Body of pancreas (tissue), 4 donors: ENCODE measurements around the gene THSD4. TPM values are rescaled to one million over a fixed set of nuclear protein-coding genes. Genes with fewer than 3 reads are reported as not detected.
"Not testable (repeated sequence)": the region's sequence is repeated elsewhere in the genome, so short reads cannot be mapped to it uniquely, and the experiment has no call there.

Source experiments
- ATAC-seq: fragments of 150-250 bp; one replicate; pipeline ENCODE4 v1.9.1; 2016
- DNase-seq, 4 donors: peaks; one replicate each; pipeline ENCODE4 v3.0.0-alpha.2; 2019
- H3K27ac ChIP-seq, 4 donors: fragments of 200-600 bp; sonication (generic); 1 replicate in 3 of 4; 2 replicates in 1 of 4; pipeline versions ENCODE4 v1.5.1 to v1.6.1; 2016 to 2019; ENCODE audit warnings: mild to moderate bottlenecking in 1 of 4, mixed read lengths in 1 of 4, moderate library complexity in 1 of 4
- H3K27me3 ChIP-seq, 2 donors: fragments of 200-600 bp; sonication (generic); one replicate each; pipeline ENCODE4 v1.6.0; 2016; ENCODE audit warnings: mild to moderate bottlenecking in 1 of 2
- H3K36me3 ChIP-seq, 2 donors: fragments of 200-600 bp; sonication (generic); replicated peaks in 1 of 2; 2 replicates each; pipeline ENCODE4 v1.5.1; 2016; ENCODE audit warnings: low read depth in 2 of 2; ENCODE audit not compliant: insufficient read depth in 1 of 2
- H3K4me1 ChIP-seq: fragments of 200-600 bp; sonication (generic); one replicate; pipeline ENCODE4 v1.6.0; 2016
- H3K4me3 ChIP-seq, 2 donors: fragments of 200-600 bp; sonication (generic); 1 replicate in 1 of 2; 2 replicates in 1 of 2; pipeline ENCODE4 v1.5.1; 2016 to 2019
- H3K9me3 ChIP-seq, 3 donors: fragments of 200-600 bp; sonication (generic); 1 replicate in 2 of 3; 2 replicates in 1 of 3; pipeline ENCODE4 v1.5.1; 2016
- CTCF ChIP-seq, 7 experiments: fragments of 450-650 bp in 4 of 7; fragments of 200-600 bp in 3 of 7; sonication (generic) in 3 of 7; IDR thresholded peaks; one replicate each; pipeline ENCODE4 v1.5.1; 2016 to 2019; ENCODE audit warnings: antibody characterized with exemption in 7 of 7
- POLR2A ChIP-seq, 3 donors: fragments of 450-650 bp; IDR thresholded peaks; one replicate each; pipeline ENCODE4 v1.6.1; 2016; ENCODE audit warnings: antibody characterized with exemption in 3 of 3, mild to moderate bottlenecking in 2 of 3
- WGBS, 2 donors: methylation state at CpG; one replicate each; pipeline ENCODE4 v1.1.5; 2017; 5-methylcytosine and 5-hydroxymethylcytosine counted together
- intact Hi-C: fragments of 100-400 bp; cut with DNase I; formaldehyde crosslinking; loops from one replicate; pipeline ENCODE4 v1.15.1; 2023
- total RNA-seq, 2 donors: library from RNA; depleted of rRNA; stranded (reverse); fragments of >200 nt; gene quantifications; one replicate each; pipeline ENCODE4 v1.1.0, GENCODE V29; 2016

The THSD4 gene
- total RNA-seq, 2 donors from 2014 or later: 12.9 to 16.1 TPM

GRCh38 chr15:71160976-71161375 lies 45.7 kb downstream of the THSD4 start:
- Histone ChIP-seq H3K4me3 (no peak overlapping the region), H3K36me3 (no peaks in the 10 kb centered on the region), H3K4me1 (no peaks in the 10 kb centered on the region), H3K9me3 (no peaks in the 10 kb centered on the region), H3K27ac (no peak overlapping the region), H3K27me3 (no peaks in the 10 kb centered on the region)
- 44 to 70% methylated on average over 1 of the region's 1 CpG for WGBS, 2 donors
- no peak for DNase-seq
- no peak for ATAC-seq
- no peak for TF ChIP-seq POLR2A (IDR thresholded peaks at IDR 0.05)
- intact Hi-C loops: no loop called here

GRCh38 chr15:71162309-71162708 lies 47.0 kb downstream of the THSD4 start:
- no peak for ATAC-seq
- TF ChIP-seq CTCF (IDR thresholded peaks at IDR 0.05) (no peak), POLR2A (IDR thresholded peaks at IDR 0.05) (no peak)
- 50 to 71% methylated on average over 2 of the region's 2 CpGs for WGBS, 2 donors

DNA sequence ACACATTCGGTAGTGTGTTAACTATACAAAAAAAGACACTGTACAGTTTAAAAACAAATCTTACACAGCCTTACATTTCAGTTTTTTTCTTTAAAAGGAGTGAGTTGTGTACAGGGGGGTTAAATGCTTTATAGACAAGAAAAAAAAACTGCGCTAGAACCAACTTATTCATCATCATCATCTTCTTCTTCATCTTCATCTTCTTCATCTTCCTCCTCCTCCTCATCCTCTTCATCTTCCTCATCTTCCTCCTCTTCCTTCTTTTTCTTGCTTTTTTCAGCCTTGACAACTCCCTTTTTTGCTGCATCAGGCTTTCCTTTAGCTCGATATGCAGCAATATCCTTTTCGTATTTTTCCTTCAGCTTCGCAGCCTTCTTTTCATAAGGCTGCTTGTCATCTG lies 49.3 kb downstream of the THSD4 start:
- H3K27ac ChIP-seq, H3K4me3 ChIP-seq, intact Hi-C loops, H3K9me3 ChIP-seq, H3K27me3 ChIP-seq, H3K4me1 ChIP-seq, ATAC-seq, H3K36me3 ChIP-seq, DNase-seq: not testable (repeated sequence)
- WGBS, 2 donors: 92 to 94% methylated on average over 2 of the region's 5 CpGs

More at GRCh38 chr15:71162309-71162708, 47.0 kb downstream of the THSD4 start:
- no peak overlapping the region for H3K27ac ChIP-seq
- H3K27me3 ChIP-seq: no peaks in the 10 kb centered on the region
- H3K36me3 ChIP-seq: no peaks in the 10 kb centered on the region
- no peak for DNase-seq
- no peaks in the 10 kb centered on the region for H3K9me3 ChIP-seq
- intact Hi-C loops: no loop called here
- H3K4me3 ChIP-seq: no peak overlapping the region
- H3K4me1 ChIP-seq: no peaks in the 10 kb centered on the region

DNA sequence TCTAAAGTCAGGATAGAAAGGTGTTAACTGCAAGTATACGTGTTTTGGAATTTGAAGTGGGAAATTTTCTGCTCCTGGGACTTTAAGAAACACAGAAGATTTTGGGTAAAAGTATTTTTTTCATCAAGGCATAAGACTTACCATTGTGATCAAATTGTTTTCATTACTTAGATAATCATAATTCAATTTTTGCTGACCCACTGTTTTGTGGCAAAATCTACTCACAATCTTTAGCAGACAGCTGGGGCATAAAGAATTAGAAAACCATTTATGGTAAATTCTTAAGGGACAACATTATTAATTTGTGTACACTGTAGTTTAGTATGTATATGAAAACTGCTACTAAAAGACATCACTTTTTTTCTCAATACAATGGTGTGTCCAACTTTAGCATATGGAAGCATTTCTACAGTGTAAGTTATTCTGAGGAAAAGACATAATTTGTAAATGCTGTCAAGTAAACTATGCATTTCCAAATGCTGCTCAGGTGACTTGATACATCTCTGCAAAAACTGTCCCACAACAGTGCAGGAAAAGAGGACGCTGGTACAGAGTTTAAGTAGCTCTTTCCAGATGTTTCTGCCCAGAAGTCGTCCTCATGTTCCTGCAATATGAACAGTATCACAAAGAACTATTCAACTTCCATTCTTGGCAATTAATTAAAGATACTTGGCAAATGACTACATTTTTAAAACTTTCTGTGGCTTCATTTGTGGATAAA lies 52.3 kb downstream of the THSD4 start:
- no peak for ATAC-seq

DNA sequence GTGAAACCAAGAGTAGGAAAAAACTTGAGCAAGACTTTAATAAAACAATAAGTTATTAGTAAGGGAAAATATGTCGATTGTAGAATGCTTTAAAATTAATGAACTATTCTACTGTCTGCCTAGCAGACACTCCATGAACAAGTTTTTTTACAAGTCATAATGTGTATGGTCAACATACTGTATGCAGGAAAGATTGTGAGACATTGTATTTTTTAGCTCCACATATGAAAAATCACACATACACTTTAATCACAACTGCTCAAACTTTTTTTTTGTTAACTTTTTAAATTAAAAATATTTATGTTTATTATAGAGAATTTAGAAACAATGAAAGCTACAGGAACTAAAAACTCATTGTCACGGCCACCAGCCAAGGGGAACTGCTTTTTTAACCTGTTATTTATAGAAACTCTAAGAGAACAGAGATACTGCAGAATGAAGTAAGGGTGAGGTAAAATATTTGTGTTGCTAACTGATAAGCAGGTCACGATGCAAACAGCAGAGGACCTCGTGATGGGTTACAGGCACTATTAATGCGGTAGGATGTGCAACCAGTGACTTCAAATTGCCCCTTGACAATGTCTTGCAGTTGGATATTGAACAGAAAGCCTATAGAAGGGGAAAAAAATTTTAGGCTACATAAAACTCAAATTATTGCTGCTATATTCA lies 53.0 kb downstream of the THSD4 start:
- H3K27me3 ChIP-seq: no peaks in the 10 kb centered on the region
- TF ChIP-seq POLR2A (IDR thresholded peaks at IDR 0.05) (no peak), CTCF (IDR thresholded peaks at IDR 0.05) (no peak)
- peaks cover 0 to 5% (median 0%) of the 10 kb centered on the region in 3 donors for H3K9me3 ChIP-seq
- no peaks in the 10 kb centered on the region for H3K4me1 ChIP-seq
- ATAC-seq (no peak), DNase-seq (no peak)
- 7 to 8% methylated on average over 5 of the region's 5 CpGs for WGBS, 2 donors
- intact Hi-C loops: no loop called here
- H3K27ac ChIP-seq: peak overlapping the region in 1 of 4 donors; percentile 8
- H3K4me3 ChIP-seq: no peak overlapping the region
- H3K36me3 ChIP-seq: no peaks in the 10 kb centered on the region

More for the DNA sequence above, 52.3 kb downstream of the THSD4 start:
- intact Hi-C loops: no loop called here
- Histone ChIP-seq H3K27me3 (no peaks in the 10 kb centered on the region), H3K4me1 (no peaks in the 10 kb centered on the region), H3K27ac (peak overlapping the region in 1 of 4 donors; percentile 8), H3K4me3 (no peak overlapping the region), H3K9me3 (peaks cover 0 to 5% (median 0%) of the 10 kb centered on the region in 3 donors), H3K36me3 (no peaks in the 10 kb centered on the region)
- WGBS, 2 donors: 47 to 50% methylated on average over 3 of the region's 3 CpGs
- no peak for DNase-seq
- TF ChIP-seq CTCF (IDR thresholded peaks at IDR 0.05): no peak
